ENCODE data around the gene HHATL.

DNA sequence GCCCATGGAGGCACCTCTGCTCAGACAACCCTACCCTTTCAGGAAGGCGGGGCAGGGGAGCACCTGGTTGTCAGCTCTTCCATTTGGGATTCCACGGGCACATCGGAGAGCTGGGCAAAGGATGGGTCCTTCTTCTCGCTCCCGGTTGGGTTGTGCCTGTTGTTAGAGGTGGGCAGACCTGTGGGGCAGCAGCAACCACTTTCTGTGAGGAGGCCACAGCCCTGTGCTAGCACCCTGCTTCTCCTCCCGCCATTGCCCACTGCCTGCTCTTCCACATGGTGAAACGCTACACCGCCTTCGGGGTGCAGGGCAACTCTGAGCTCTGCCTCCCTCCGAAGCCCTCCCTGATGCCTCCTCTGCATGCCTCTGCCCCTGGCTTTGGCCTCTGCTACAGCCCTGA is 7.0 kb upstream of the HHATL start:
- no peak for TF ChIP-seq TARDBP (IDR thresholded peaks at IDR 0.05)
- TF ChIP-seq SUZ12 (IDR thresholded peaks at IDR 0.05) = no peak
- no peak for TF ChIP-seq ELF4 (IDR thresholded peaks at IDR 0.05)
- TF ChIP-seq SP1 (IDR thresholded peaks at IDR 0.05) = no peak
- no peak for TF ChIP-seq ZNF384 (IDR thresholded peaks at IDR 0.05)
- no peak for TF ChIP-seq BHLHE40 (IDR thresholded peaks at IDR 0.05; ENCODE audit: borderline replicate concordance)
- no peak for TF ChIP-seq L3MBTL2 (conservative IDR thresholded peaks at IDR 0.05)
- no peak for TF ChIP-seq HDGF (IDR thresholded peaks at IDR 0.05; ENCODE audit: borderline replicate concordance)
